ENCODE measurements around the gene GALNT1. TPM values are rescaled to one million over a fixed set of nuclear protein-coding genes. Genes with fewer than 3 reads are reported as not detected.

The GALNT1 gene
- total RNA-seq, 1 experiment from 2014 or later, result 77.9 TPM

DNA sequence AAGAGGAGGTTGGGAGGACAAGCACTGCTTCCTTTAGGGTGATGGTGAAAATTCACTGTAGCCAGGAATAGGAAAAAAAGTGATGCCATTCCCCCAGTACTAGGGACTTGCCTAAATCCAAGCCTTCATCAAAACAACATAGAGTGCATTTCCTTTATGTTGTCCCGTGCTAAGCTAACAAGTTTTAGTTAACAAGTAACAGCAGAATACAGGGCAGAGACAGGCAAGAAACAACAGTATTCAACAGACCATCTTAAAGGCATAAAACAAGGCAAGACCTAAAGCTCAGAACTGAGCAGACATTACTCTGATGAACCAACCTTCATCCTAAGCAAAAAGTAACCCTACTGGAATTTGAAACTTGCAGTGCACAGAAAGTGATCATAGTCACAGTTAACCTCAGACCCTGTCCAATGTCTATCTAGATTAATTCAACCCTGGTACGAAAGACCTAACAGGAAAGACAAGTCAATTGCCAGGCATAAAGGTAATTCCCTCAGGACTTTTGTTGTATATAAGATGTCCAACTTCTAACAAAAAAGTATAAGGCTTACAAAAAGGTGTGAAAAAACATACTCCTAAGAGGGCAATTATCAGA lies 34.4 kb upstream of the GALNT1 start:
- H3K79me1 ChIP-seq (ENCODE audit: insufficient read depth, low read depth, low read length, poor library complexity, severe bottlenecking), result no peaks in the 10 kb centered on the region
- H3K14ac ChIP-seq (ENCODE audit: insufficient read depth, low read length), result no peak overlapping the region
- no peaks in the 10 kb centered on the region for H3K9me3 ChIP-seq (ENCODE audit: control insufficient read depth, low read depth, low read length)
- no peak overlapping the region for H3K4ac ChIP-seq (ENCODE audit: low read depth, low read length)
- H3T11ph ChIP-seq (ENCODE audit: low read length), result no peak overlapping the region
- H3K4me3 Mint-ChIP-seq, result no peak overlapping the region
- no peak overlapping the region for H3K56ac ChIP-seq (ENCODE audit: insufficient read length, low read depth, low read length)
- no peaks in the 10 kb centered on the region for H3K27me3 ChIP-seq (ENCODE audit: insufficient read depth, low read length)
- no peaks in the 10 kb centered on the region; a peak in 1 of 4 replicates for H3K4me1 Mint-ChIP-seq
- no peaks in the 10 kb centered on the region for H3K23me2 ChIP-seq (ENCODE audit: insufficient read length, low read depth, low read length, poor library complexity, severe bottlenecking)
- no peak overlapping the region for H4K5ac ChIP-seq (ENCODE audit: insufficient read length, low read depth, low read length)
- no peaks in the 10 kb centered on the region for H3K27me3 Mint-ChIP-seq (ENCODE audit: low read depth)
- no peaks in the 10 kb centered on the region for H3K36me3 Mint-ChIP-seq (ENCODE audit: insufficient read depth in 1 of 3, low read depth in 3 of 3)
- H2BK20ac ChIP-seq (ENCODE audit: low read depth, low read length, poor library complexity, severe bottlenecking), result no peak overlapping the region
- no peaks in the 10 kb centered on the region for H3K4me1 ChIP-seq (ENCODE audit: insufficient read depth, low read length)
- H3K9me3 Mint-ChIP-seq, result no peaks in the 10 kb centered on the region
- H3K27ac ChIP-seq (ENCODE audit: insufficient read length, low read depth, low read length), result no peak overlapping the region
- H2BK15ac ChIP-seq (ENCODE audit: low read depth, low read length), result no peak overlapping the region
- no CpG with 5 or more reads among the region's 2 CpGs for WGBS (ENCODE audit: extremely low coverage, insufficient read length, low lambda C conversion rate)
- no peak for TF ChIP-seq CTCF (conservative IDR thresholded peaks at IDR 0.05)
- DNase-seq, result no peak
- H4K91ac ChIP-seq (ENCODE audit: insufficient read length, low read depth, low read length), result no peak overlapping the region
- H3K27ac Mint-ChIP-seq, result no peak overlapping the region
- H4K8ac ChIP-seq (replicated peaks; ENCODE audit: insufficient read length, low read depth, low read length), result no peak overlapping the region
- no peak overlapping the region for H2BK5ac ChIP-seq (ENCODE audit: insufficient read length, low read length)
- no peak overlapping the region for H2AK5ac ChIP-seq (ENCODE audit: insufficient read length, low read length)
- H3K4me2 ChIP-seq (ENCODE audit: insufficient read depth, insufficient read length, low read length), result no peak overlapping the region
- H2AFZ ChIP-seq (ENCODE audit: low read length), result no peak overlapping the region
- H3K18ac ChIP-seq (ENCODE audit: insufficient read length, low read depth, low read length), result no peak overlapping the region
- no peaks in the 10 kb centered on the region for H4K20me1 ChIP-seq (ENCODE audit: control insufficient read depth, insufficient read depth, insufficient read length)
- H2BK12ac ChIP-seq (ENCODE audit: insufficient read length, low read depth, low read length), result no peak overlapping the region
- H3K23ac ChIP-seq (ENCODE audit: insufficient read length, low read depth, low read length), result no peak overlapping the region
- no peak overlapping the region for H3K9ac ChIP-seq (ENCODE audit: extremely low read depth, insufficient read length, low read length)
- H2BK120ac ChIP-seq (ENCODE audit: low read depth, low read length, poor library complexity, severe bottlenecking), result no peak overlapping the region
- no peaks in the 10 kb centered on the region for H3K79me2 ChIP-seq (ENCODE audit: insufficient read depth, low read length)
